ACC112 (cell line): ENCODE results near the gene SMARCC1.

Experiments used
- H2AFZ ChIP-seq: fragments of 200-600 bp; sonication (generic); one replicate; pipeline ENCODE4 v1.6.0; 2017; ENCODE audit warnings: antibody characterized with exemption, low read length; ENCODE audit not compliant: unreplicated experiment
- H3K27ac ChIP-seq: fragments of 200-600 bp; sonication (generic); 2 replicates; pipeline ENCODE4 v1.5.1; 2014; ENCODE audit warnings: low read depth, mild to moderate bottlenecking, antibody characterized with exemption, low read length, moderate library complexity
- H3K27me3 ChIP-seq: fragments of 200-600 bp; sonication (generic); 2 replicates; pipeline ENCODE4 v1.6.1; 2014; ENCODE audit warnings: mild to moderate bottlenecking, antibody characterized with exemption, low read length, moderate library complexity, mixed read lengths; ENCODE audit not compliant: insufficient read depth
- H3K36me3 ChIP-seq: fragments of 200-600 bp; sonication (generic); 2 replicates; pipeline ENCODE4 v1.6.1; 2016; ENCODE audit warnings: mild to moderate bottlenecking, antibody characterized with exemption, low read length, moderate library complexity, mixed read lengths; ENCODE audit not compliant: insufficient read depth
- H3K4me1 ChIP-seq: fragments of 200-600 bp; sonication (generic); one replicate; pipeline ENCODE4 v1.6.1; 2016; ENCODE audit warnings: low read length, mixed read lengths; ENCODE audit not compliant: insufficient read depth, unreplicated experiment, control insufficient read depth
- H3K4me3 ChIP-seq: fragments of 200-600 bp; sonication (generic); 2 replicates; pipeline ENCODE4 v1.5.1; 2014; ENCODE audit warnings: mild to moderate bottlenecking, low read depth, low read length
- H3K79me2 ChIP-seq: fragments of 200-600 bp; sonication (generic); one replicate; pipeline ENCODE4 v1.6.0; 2016; ENCODE audit warnings: low read length; ENCODE audit not compliant: control insufficient read depth, unreplicated experiment, insufficient read depth

SMARCC1 gene

GRCh38 chr3:47705391-47705790, 76.3 kb downstream of the SMARCC1 start:
- Histone ChIP-seq H3K4me1 (no peaks in the 10 kb centered on the region), H3K79me2 (no peaks in the 10 kb centered on the region), H3K27me3 (no peaks in the 10 kb centered on the region), H3K36me3 (peaks cover 32% of the 10 kb centered on the region), H2AFZ (no peak overlapping the region), H3K27ac (no peak overlapping the region), H3K4me3 (no peak overlapping the region)

DNA sequence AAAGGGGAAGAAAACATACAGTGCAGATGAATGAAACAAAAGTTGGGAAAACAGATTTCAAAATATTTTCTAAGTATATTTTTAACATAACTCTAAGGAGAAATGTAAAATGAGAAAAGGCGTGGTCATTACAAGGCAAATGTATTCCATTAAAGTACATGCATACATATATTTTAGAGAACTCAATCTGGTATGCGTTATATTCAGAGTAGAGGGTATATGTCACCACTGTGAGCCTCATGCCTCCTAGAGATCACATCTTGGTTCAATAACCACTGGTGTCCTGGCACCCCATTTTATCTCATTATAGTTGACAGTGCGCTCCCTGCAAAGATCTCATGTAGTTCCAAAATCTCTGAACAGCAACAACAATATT, 77.5 kb downstream of the SMARCC1 start:
- Histone ChIP-seq H3K4me3 (no peak overlapping the region), H3K36me3 (peaks cover 26% of the 10 kb centered on the region), H3K27me3 (no peaks in the 10 kb centered on the region), H3K27ac (no peak overlapping the region), H3K79me2 (no peaks in the 10 kb centered on the region), H3K4me1 (no peaks in the 10 kb centered on the region), H2AFZ (no peak overlapping the region)

GRCh38 chr3:47701388-47701787, 80.3 kb downstream of the SMARCC1 start:
- peaks cover 20% of the 10 kb centered on the region for H3K36me3 ChIP-seq

GRCh38 chr3:47692158-47692557, 89.5 kb downstream of the SMARCC1 start:
- Histone ChIP-seq H2AFZ (no peak overlapping the region), H3K27me3 (no peaks in the 10 kb centered on the region), H3K4me1 (no peaks in the 10 kb centered on the region), H3K79me2 (no peaks in the 10 kb centered on the region), H3K36me3 (peaks cover 28% of the 10 kb centered on the region), H3K4me3 (no peak overlapping the region), H3K27ac (no peak overlapping the region)

More at GRCh38 chr3:47701388-47701787, 80.3 kb downstream of the SMARCC1 start:
- Histone ChIP-seq H3K4me3 (no peak overlapping the region), H3K27ac (no peak overlapping the region), H3K79me2 (no peaks in the 10 kb centered on the region), H3K27me3 (no peaks in the 10 kb centered on the region), H3K4me1 (no peaks in the 10 kb centered on the region), H2AFZ (no peak overlapping the region)

- Histone ChIP-seq H2AFZ (no peak overlapping the region), H3K36me3 (peaks cover 25% of the 10 kb centered on the region), H3K4me3 (no peak overlapping the region), H3K79me2 (no peaks in the 10 kb centered on the region), H3K27ac (no peak overlapping the region), H3K27me3 (no peaks in the 10 kb centered on the region), H3K4me1 (no peaks in the 10 kb centered on the region)
Observed at GRCh38 chr3:47688488-47688887, 93.2 kb downstream of the SMARCC1 start.

- H3K27ac ChIP-seq, result no peak overlapping the region
- H3K4me3 ChIP-seq, result no peak overlapping the region
- H3K4me1 ChIP-seq, result no peaks in the 10 kb centered on the region
- no peak overlapping the region for H2AFZ ChIP-seq
- H3K79me2 ChIP-seq, result no peaks in the 10 kb centered on the region
- H3K27me3 ChIP-seq, result no peaks in the 10 kb centered on the region
- peaks cover 13% of the 10 kb centered on the region for H3K36me3 ChIP-seq
Observed at GRCh38 chr3:47685037-47685436, 96.7 kb downstream of the SMARCC1 start.

- Histone ChIP-seq H3K4me3 (no peak overlapping the region), H3K27ac (no peak overlapping the region), H3K79me2 (no peaks in the 10 kb centered on the region), H2AFZ (no peak overlapping the region), H3K4me1 (no peaks in the 10 kb centered on the region), H3K36me3 (peaks cover 23% of the 10 kb centered on the region), H3K27me3 (no peaks in the 10 kb centered on the region)
Observed at GRCh38 chr3:47681016-47681415, 100.7 kb downstream of the SMARCC1 start.

- Histone ChIP-seq H3K4me1 (no peaks in the 10 kb centered on the region), H2AFZ (no peak overlapping the region), H3K79me2 (no peaks in the 10 kb centered on the region), H3K27me3 (no peaks in the 10 kb centered on the region), H3K36me3 (peaks cover 29% of the 10 kb centered on the region), H3K27ac (no peak overlapping the region), H3K4me3 (no peak overlapping the region)
Observed at GRCh38 chr3:47678446-47679338, 103.0 kb downstream of the SMARCC1 start.

DNA sequence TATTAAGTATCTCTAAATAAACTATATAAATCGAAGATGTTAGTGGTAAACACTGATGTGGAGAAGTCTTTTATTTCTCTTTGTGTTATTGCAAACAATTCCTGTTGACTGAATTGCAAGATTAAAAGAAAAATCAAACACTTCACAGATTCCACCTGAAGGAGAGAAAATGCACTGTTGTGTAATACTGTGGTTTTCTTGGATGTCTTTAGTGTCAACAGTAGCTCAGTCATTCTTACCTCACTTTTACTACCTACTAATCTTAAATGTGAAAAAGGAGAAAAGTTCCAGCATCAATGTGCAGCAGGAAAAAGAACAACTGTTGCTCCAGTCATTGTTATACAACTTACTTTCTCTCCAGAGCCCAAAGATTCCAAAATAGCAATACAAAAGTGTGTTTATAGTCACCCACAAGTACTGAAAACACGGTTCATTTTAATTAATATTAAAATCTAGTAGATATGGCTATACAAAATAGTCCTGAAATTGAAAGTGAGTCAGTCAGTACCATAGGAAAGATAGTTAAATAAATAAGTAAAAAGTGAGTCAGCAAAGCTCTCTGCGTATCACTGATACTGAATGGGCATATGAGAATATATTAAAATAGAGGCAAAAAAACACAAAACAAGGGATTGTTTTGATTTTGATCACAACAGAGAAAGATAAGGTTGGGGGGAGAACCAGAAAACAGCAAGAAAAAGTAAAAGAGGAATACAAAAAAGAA, 112.5 kb downstream of the SMARCC1 start:
- H3K27ac ChIP-seq, result peak overlapping the region; percentile 55
- no peaks in the 10 kb centered on the region for H3K27me3 ChIP-seq
- H3K4me3 ChIP-seq, result 0 out of 2 replicates have a peak overlapping the region, but pooled peaks have one; percentile 23
- H3K4me1 ChIP-seq, result peaks cover 18% of the 10 kb centered on the region
- peaks cover 9% of the 10 kb centered on the region; the same call in 1 of the 2 replicates for H3K36me3 ChIP-seq
- no peaks in the 10 kb centered on the region for H3K79me2 ChIP-seq
- H2AFZ ChIP-seq, result no peak overlapping the region

DNA sequence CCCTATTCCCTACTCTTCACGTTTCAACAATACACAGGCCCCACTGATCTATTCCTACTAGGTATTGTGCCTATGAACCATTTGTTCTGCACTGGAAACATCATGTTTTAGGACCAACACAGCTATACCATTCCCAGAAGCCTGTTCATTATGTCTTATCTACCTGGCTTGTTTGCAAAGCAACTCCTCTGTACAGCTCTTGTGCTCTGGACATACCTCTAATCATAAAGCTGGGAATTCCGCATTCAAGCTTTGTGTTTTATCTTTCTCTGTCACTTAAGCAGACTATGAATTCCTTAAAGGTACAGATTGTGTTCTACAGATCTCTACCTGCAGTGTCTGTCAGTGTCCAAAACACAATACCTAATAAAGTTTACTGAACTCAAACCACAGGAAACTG, 115.6 kb downstream of the SMARCC1 start:
- Histone ChIP-seq H3K4me1 (peaks cover 25% of the 10 kb centered on the region), H3K36me3 (peaks cover 5% of the 10 kb centered on the region; the same call in 1 of the 2 replicates), H3K4me3 (no peak overlapping the region), H3K79me2 (no peaks in the 10 kb centered on the region), H2AFZ (no peak overlapping the region), H3K27ac (no peak overlapping the region), H3K27me3 (no peaks in the 10 kb centered on the region)
